Uterus (tissue), 2 donors: ENCODE data around the gene TTC7B.

Experiments
- POLR2A ChIP-seq, 2 donors: fragments of 450-650 bp; IDR thresholded peaks; one replicate each; pipeline ENCODE4 v1.6.1; 2016; ENCODE audit warnings: antibody characterized with exemption in 2 of 2, mild to moderate bottlenecking in 1 of 2, moderate library complexity in 1 of 2
- TF ChIP-seq, protein P1 (sequence below), 4 experiments: fragments of 200-600 bp in 2 of 4; fragments of 450-650 bp in 2 of 4; sonication (generic) in 2 of 4; IDR thresholded peaks; one replicate each; pipeline ENCODE4 v1.5.1; 2016 to 2019; ENCODE audit warnings: antibody characterized with exemption in 4 of 4, mild to moderate bottlenecking in 2 of 4, moderate library complexity in 1 of 4

DNA sequence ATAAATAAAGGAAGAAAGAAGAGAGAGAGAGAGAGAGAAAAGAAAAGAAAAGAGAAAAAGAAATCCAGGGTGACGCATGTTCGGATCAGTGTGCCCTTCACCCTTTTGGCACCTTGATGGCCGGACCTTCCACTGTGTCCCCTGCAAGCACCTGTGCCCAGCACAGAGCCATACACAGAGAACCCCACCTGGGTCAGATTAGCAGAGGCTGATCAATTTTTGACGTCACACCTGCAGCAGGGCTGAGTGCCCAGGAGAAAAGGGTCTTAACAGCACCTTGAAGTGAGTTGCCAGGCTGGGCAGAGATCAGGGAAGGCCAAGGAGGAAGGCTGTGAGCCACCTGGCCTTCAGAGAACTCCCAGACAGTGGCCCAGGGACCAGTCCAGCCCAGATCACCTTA is 305.0 kb downstream of the TTC7B start:
- TF ChIP-seq, protein P1, sequence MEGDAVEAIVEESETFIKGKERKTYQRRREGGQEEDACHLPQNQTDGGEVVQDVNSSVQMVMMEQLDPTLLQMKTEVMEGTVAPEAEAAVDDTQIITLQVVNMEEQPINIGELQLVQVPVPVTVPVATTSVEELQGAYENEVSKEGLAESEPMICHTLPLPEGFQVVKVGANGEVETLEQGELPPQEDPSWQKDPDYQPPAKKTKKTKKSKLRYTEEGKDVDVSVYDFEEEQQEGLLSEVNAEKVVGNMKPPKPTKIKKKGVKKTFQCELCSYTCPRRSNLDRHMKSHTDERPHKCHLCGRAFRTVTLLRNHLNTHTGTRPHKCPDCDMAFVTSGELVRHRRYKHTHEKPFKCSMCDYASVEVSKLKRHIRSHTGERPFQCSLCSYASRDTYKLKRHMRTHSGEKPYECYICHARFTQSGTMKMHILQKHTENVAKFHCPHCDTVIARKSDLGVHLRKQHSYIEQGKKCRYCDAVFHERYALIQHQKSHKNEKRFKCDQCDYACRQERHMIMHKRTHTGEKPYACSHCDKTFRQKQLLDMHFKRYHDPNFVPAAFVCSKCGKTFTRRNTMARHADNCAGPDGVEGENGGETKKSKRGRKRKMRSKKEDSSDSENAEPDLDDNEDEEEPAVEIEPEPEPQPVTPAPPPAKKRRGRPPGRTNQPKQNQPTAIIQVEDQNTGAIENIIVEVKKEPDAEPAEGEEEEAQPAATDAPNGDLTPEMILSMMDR (IDR thresholded peaks at IDR 0.05): no peak
- no peak for TF ChIP-seq POLR2A (IDR thresholded peaks at IDR 0.05)
